Measurements from ENCODE around the gene PARD3.

DNA sequence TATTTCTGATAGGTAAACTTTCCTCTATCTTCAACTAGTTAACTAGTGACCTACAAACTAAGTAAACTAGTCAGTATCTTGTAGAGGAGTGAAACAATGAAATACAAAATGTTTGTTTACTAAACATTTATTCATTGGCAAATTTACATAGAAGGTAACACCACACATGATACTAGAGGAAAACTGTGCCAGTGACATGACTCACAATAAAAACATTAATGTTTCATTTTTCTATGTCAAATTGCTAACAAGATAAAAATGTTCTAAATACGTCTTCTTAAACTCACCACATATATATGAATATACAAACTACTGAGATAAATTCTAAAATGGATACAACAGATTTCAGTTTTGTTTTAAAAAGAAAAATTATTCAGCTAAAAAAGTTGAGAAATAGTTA is 471.3 kb downstream of the PARD3 start:
- TF ChIP-seq, protein P1, sequence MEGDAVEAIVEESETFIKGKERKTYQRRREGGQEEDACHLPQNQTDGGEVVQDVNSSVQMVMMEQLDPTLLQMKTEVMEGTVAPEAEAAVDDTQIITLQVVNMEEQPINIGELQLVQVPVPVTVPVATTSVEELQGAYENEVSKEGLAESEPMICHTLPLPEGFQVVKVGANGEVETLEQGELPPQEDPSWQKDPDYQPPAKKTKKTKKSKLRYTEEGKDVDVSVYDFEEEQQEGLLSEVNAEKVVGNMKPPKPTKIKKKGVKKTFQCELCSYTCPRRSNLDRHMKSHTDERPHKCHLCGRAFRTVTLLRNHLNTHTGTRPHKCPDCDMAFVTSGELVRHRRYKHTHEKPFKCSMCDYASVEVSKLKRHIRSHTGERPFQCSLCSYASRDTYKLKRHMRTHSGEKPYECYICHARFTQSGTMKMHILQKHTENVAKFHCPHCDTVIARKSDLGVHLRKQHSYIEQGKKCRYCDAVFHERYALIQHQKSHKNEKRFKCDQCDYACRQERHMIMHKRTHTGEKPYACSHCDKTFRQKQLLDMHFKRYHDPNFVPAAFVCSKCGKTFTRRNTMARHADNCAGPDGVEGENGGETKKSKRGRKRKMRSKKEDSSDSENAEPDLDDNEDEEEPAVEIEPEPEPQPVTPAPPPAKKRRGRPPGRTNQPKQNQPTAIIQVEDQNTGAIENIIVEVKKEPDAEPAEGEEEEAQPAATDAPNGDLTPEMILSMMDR (IDR thresholded peaks at IDR 0.05): no peak
- TF ChIP-seq POLR2A (IDR thresholded peaks at IDR 0.05): no peak
